ENCODE measurements around the gene TIMM10. TPM values are rescaled to one million over a fixed set of nuclear protein-coding genes. Genes with fewer than 3 reads are reported as not detected.

TIMM10 gene
- total RNA-seq, 1 experiment from 2014 or later: 94.7 TPM

DNA sequence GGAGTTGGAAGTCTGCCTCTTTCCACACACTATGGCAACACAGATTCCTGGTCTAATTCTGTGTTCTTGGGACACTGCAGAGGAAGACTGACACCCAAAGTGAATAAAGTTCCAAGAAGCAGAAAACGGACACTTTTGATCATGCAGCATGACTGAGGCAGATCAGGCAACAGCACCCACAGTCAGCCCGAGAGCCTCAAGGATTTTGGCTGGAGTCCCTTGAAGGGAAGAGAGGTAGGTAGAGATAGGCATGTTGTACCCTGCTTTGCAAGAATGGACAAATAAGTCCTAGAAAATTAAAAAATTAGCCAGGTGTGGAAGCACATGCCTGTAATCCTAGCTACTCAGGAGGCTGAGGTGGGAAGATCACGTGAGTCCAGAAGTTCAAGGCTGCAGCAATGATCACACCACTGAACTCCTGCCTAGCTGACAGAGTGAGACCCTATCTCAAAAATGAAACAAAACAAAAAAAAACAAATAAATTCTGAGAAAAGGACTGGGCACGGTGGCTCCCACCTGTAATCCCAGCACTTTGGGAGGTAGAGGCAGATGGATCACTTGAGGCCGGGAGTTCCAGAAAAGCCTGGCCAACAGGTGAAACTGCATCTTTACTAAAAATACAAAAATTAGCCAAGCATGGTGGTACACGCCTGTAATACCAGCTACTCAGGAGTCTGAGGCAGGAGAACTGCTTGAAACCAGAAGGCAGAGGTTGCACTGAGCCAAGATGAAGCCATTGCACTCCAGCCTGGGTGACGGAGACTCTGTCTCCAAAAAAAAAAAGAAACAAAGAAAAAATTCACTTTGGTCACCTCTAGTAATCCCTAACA, 22.0 kb downstream of the TIMM10 start:
- intact Hi-C loops (cut with micrococcal nuclease; ENCODE audit: unreplicated experiment): no loop called here
- POLR2A ChIA-PET (ENCODE audit: unreplicated experiment): no interaction called here
- CTCF ChIA-PET: interaction anchor here (0.6 to 0.7 kb wide), 2 partner anchors 11 to 50 kb away, joined by 4 read pairs; no protein-coding TSS in a partner anchor
- no peak for TF ChIP-seq EZH2 (IDR thresholded peaks at IDR 0.05; ENCODE audit: low read depth)
- TF ChIP-seq, protein P1, sequence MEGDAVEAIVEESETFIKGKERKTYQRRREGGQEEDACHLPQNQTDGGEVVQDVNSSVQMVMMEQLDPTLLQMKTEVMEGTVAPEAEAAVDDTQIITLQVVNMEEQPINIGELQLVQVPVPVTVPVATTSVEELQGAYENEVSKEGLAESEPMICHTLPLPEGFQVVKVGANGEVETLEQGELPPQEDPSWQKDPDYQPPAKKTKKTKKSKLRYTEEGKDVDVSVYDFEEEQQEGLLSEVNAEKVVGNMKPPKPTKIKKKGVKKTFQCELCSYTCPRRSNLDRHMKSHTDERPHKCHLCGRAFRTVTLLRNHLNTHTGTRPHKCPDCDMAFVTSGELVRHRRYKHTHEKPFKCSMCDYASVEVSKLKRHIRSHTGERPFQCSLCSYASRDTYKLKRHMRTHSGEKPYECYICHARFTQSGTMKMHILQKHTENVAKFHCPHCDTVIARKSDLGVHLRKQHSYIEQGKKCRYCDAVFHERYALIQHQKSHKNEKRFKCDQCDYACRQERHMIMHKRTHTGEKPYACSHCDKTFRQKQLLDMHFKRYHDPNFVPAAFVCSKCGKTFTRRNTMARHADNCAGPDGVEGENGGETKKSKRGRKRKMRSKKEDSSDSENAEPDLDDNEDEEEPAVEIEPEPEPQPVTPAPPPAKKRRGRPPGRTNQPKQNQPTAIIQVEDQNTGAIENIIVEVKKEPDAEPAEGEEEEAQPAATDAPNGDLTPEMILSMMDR (conservative IDR thresholded peaks at IDR 0.05): no peak
- no TSS peak for BruUV-seq (replicated peaks)
- no peaks in the 10 kb centered on the region for H3K9me2 ChIP-seq (ENCODE audit: insufficient read depth)
- no peaks in the 10 kb centered on the region for H3K9me3 ChIP-seq (ENCODE audit: insufficient read depth, low read depth)
- peaks cover 5% of the 10 kb centered on the region; the same call in 1 of the 2 replicates for H3K4me1 ChIP-seq (replicated peaks; ENCODE audit: insufficient read depth)
- no peaks in the 10 kb centered on the region for H3K27me3 ChIP-seq (ENCODE audit: insufficient read depth, low read depth)
- no peak overlapping the region for H3K4me3 ChIP-seq
- no peaks in the 10 kb centered on the region for H3K36me3 ChIP-seq (ENCODE audit: low read depth)
- no peak overlapping the region for H3K4me2 ChIP-seq
- no peak overlapping the region for H2AFZ ChIP-seq
- no peaks in the 10 kb centered on the region for H3K79me2 ChIP-seq (ENCODE audit: low read depth)
- no peaks in the 10 kb centered on the region; the same call in 1 of the 2 replicates for H3F3A ChIP-seq (ENCODE audit: insufficient read depth, low read depth)
- no peak overlapping the region for H3K27ac ChIP-seq
- no peak for DNase-seq
- H4K20me1 ChIP-seq (ENCODE audit: insufficient read depth): no peaks in the 10 kb centered on the region

GRCh38 chr11:57506522-57506921, 24.0 kb downstream of the TIMM10 start:
- no peak for TF ChIP-seq EZH2 (IDR thresholded peaks at IDR 0.05; ENCODE audit: low read depth)
- TF ChIP-seq, protein P1 (conservative IDR thresholded peaks at IDR 0.05): no peak
- CTCF ChIA-PET: no interaction called here
- Histone ChIP-seq H3K9me2 (ENCODE audit: insufficient read depth) (no peaks in the 10 kb centered on the region), H3K4me3 (no peak overlapping the region), H3F3A (ENCODE audit: insufficient read depth, low read depth) (peaks cover 19% of the 10 kb centered on the region), H3K36me3 (ENCODE audit: low read depth) (no peaks in the 10 kb centered on the region), H3K4me1 (replicated peaks; ENCODE audit: insufficient read depth) (peaks cover 21% of the 10 kb centered on the region), H3K27ac (no peak overlapping the region), H3K9me3 (ENCODE audit: insufficient read depth, low read depth) (no peaks in the 10 kb centered on the region), H4K20me1 (ENCODE audit: insufficient read depth) (no peaks in the 10 kb centered on the region), H3K79me2 (ENCODE audit: low read depth) (no peaks in the 10 kb centered on the region), H3K27me3 (ENCODE audit: insufficient read depth, low read depth) (no peaks in the 10 kb centered on the region), H2AFZ (no peak overlapping the region), H3K4me2 (no peak overlapping the region)
- POLR2A ChIA-PET (ENCODE audit: unreplicated experiment): interaction anchor here (1.0 kb wide), 1 partner anchor 195 kb away, joined by 9 read pairs; no protein-coding TSS in a partner anchor
- DNase-seq: no peak
- no TSS peak for BruUV-seq (replicated peaks)
- intact Hi-C loops (cut with micrococcal nuclease; ENCODE audit: unreplicated experiment): no loop called here

GRCh38 chr11:57504511-57504910, 26.0 kb downstream of the TIMM10 start:
- no peak for DNase-seq
- CTCF ChIA-PET: no interaction called here
- H3K27me3 ChIP-seq (ENCODE audit: insufficient read depth, low read depth): no peaks in the 10 kb centered on the region
- intact Hi-C loops (cut with micrococcal nuclease; ENCODE audit: unreplicated experiment): no loop called here
- no peaks in the 10 kb centered on the region for H4K20me1 ChIP-seq (ENCODE audit: insufficient read depth)
- H3K4me2 ChIP-seq: no peak overlapping the region
- TF ChIP-seq, protein P1 (conservative IDR thresholded peaks at IDR 0.05): no peak
- no peak for TF ChIP-seq EZH2 (IDR thresholded peaks at IDR 0.05; ENCODE audit: low read depth)
- POLR2A ChIA-PET (ENCODE audit: unreplicated experiment): no interaction called here
- H3F3A ChIP-seq (ENCODE audit: insufficient read depth, low read depth): peaks cover 27% of the 10 kb centered on the region
- H3K4me1 ChIP-seq (replicated peaks; ENCODE audit: insufficient read depth): peaks cover 37% of the 10 kb centered on the region
- no peak overlapping the region for H3K4me3 ChIP-seq
- no peaks in the 10 kb centered on the region for H3K9me3 ChIP-seq (ENCODE audit: insufficient read depth, low read depth)
- H2AFZ ChIP-seq: no peak overlapping the region
- no peak overlapping the region for H3K27ac ChIP-seq
- BruUV-seq (replicated peaks): no TSS peak
- no peaks in the 10 kb centered on the region for H3K9me2 ChIP-seq (ENCODE audit: insufficient read depth)
- no peaks in the 10 kb centered on the region for H3K79me2 ChIP-seq (ENCODE audit: low read depth)
- H3K36me3 ChIP-seq (ENCODE audit: low read depth): no peaks in the 10 kb centered on the region

All from PC-9 (cell line).